HepG2 (cell line): ENCODE data around the gene PDSS2. TPM values are rescaled to one million over a fixed set of nuclear protein-coding genes. Genes with fewer than 3 reads are reported as not detected.

Experiments used
- ATAC-seq: fragments of 200-7000 bp; cut with Tn5 transposase; 3 replicates; pipeline ENCODE4 v1.9.1; 2020; ENCODE audit warnings: mild to moderate bottlenecking, moderate library complexity
- BruUV-seq: library from RNA; stranded (reverse); fragments of 400-500 nt; replicated peaks from 2 replicates; lab custom pipeline; 2021; lab: Mats Ljungman, UMichigan
- CTCF ChIA-PET: fragments of 300-600 bp; formaldehyde crosslinking; extraction: SDS; loops from one replicate; lab custom pipeline; 2021; ENCODE audit warnings: low total read pairs, inconsistent platforms, low intra/inter-chr PET ratio; lab: Yijun Ruan, JAX
- POLR2A ChIA-PET: fragments of 350-600 bp; sonication (Branson Sonifier 250); formaldehyde crosslinking; loops from one replicate; lab custom pipeline; 2020; ENCODE audit warnings: antibody characterized with exemption, inconsistent platforms; lab: Yijun Ruan, JAX
- DNase-seq: peaks from one replicate; pipeline ENCODE4 v3.0.0-alpha.2; 2015; ENCODE audit warnings: low spot score
- FAIRE-seq: peaks from 3 replicates; lab custom pipeline; 2011; peaks lifted over from hg19 to GRCh38; lab: Jason Lieb, UNC
- H2AFZ ChIP-seq: one replicate; pipeline ENCODE4 v1.6.1; 2011; ENCODE audit warnings: low read length, inconsistent platforms
- H3K27ac ChIP-seq: fragments of 300-600 bp; 3 replicates; pipeline ENCODE4 v1.8.0; 2011; ENCODE audit warnings: mixed run types, mild to moderate bottlenecking, mixed read lengths, low read length, inconsistent platforms; ENCODE audit not compliant: insufficient read depth; ENCODE audit errors: extremely low read length
- H3K27me3 ChIP-seq, 2 experiments: fragments of 200-600 bp in 1 of 2; 2 replicates in 1 of 2; 3 replicates in 1 of 2; pipeline versions ENCODE4 v1.6.0 to v1.8.0; 2011; ENCODE audit warnings: low read length in 2 of 2, mild to moderate bottlenecking in 2 of 2, moderate library complexity in 2 of 2, inconsistent platforms in 1 of 2; ENCODE audit not compliant: insufficient read depth in 2 of 2, control insufficient read depth in 1 of 2
- H3K36me3 ChIP-seq, 2 experiments: fragments of 200-600 bp in 1 of 2; replicated peaks in 1 of 2; 2 replicates in 1 of 2; 3 replicates in 1 of 2; pipeline versions ENCODE4 v1.5.1 to v1.8.0; 2011; ENCODE audit warnings: low read length in 2 of 2, inconsistent platforms in 1 of 2; ENCODE audit not compliant: insufficient read depth in 2 of 2, control insufficient read depth in 1 of 2
- H3K4me1 ChIP-seq: 2 replicates; pipeline ENCODE4 v1.5.1; 2012; ENCODE audit warnings: low read length, inconsistent platforms; ENCODE audit not compliant: insufficient read depth
- H3K4me2 ChIP-seq: 2 replicates; pipeline ENCODE4 v1.6.0; 2011; ENCODE audit warnings: low read depth, low read length, inconsistent platforms
- H3K4me3 ChIP-seq, 3 experiments: fragments of 200-600 bp in 1 of 3; sonication (generic), shearing (Covaris generic) in 1 of 3; replicated peaks in 1 of 3; 2 replicates each; pipeline ENCODE4 v1.5.1; 2011 to 2016; ENCODE audit warnings: low read length in 3 of 3, inconsistent platforms in 2 of 3, low read depth in 2 of 3, mild to moderate bottlenecking in 2 of 3, control low read depth in 1 of 3, mixed read lengths in 1 of 3; ENCODE audit not compliant: insufficient read depth in 1 of 3
- H3K79me2 ChIP-seq: one replicate; pipeline ENCODE4 v1.6.1; 2011; ENCODE audit warnings: low read length, inconsistent platforms; ENCODE audit not compliant: insufficient read depth
- H3K9ac ChIP-seq: 2 replicates; pipeline ENCODE4 v1.6.0; 2011; ENCODE audit warnings: mild to moderate bottlenecking, low read depth, low read length, inconsistent platforms; ENCODE audit not compliant: insufficient read depth
- H3K9me3 ChIP-seq: 2 replicates; pipeline ENCODE4 v1.5.1; 2012; ENCODE audit warnings: mild to moderate bottlenecking, low read length
- H4K20me1 ChIP-seq: 2 replicates; pipeline ENCODE4 v1.6.0; 2011; ENCODE audit warnings: inconsistent platforms, mild to moderate bottlenecking, low read length, moderate library complexity; ENCODE audit not compliant: insufficient read depth
- CC2D1A ChIP-seq: sonication (generic); formaldehyde crosslinking; IDR thresholded peaks from 2 replicates; pipeline ENCODE4 v1.8.1; 2023; ENCODE audit warnings: mild to moderate bottlenecking, missing genetic modification reagents
- NFYC ChIP-seq: IDR thresholded peaks from 2 replicates; pipeline ENCODE4 v1.6.1; 2016; ENCODE audit warnings: missing genetic modification reagents, missing compliant biosample characterization
- RXRA ChIP-seq: sonication (generic); formaldehyde crosslinking; IDR thresholded peaks from 2 replicates; pipeline ENCODE4 v1.5.1; 2020; ENCODE audit warnings: missing genetic modification reagents
- SP140L ChIP-seq: sonication (generic); formaldehyde crosslinking; IDR thresholded peaks from 2 replicates; pipeline ENCODE4 v1.4.0; 2020; ENCODE audit warnings: missing genetic modification reagents, borderline replicate concordance
- ZBTB20 ChIP-seq: sonication (generic); formaldehyde crosslinking; IDR thresholded peaks from 2 replicates; pipeline ENCODE4 v1.8.1; 2023; ENCODE audit warnings: missing genetic modification reagents, low read depth, mild to moderate bottlenecking, borderline replicate concordance
- ZFAT ChIP-seq: sonication (generic); formaldehyde crosslinking; conservative IDR thresholded peaks from 2 replicates; pipeline ENCODE4 v1.8.1; 2023; ENCODE audit warnings: missing genetic modification reagents, inconsistent platforms
- ZFYVE20 ChIP-seq: sonication (generic); formaldehyde crosslinking; IDR thresholded peaks from 2 replicates; pipeline ENCODE4 v1.8.0; 2023; ENCODE audit warnings: low read depth, mild to moderate bottlenecking, moderate library complexity, missing genetic modification reagents, borderline replicate concordance
- ZNF224 ChIP-seq: sonication (generic); formaldehyde crosslinking; IDR thresholded peaks from 2 replicates; pipeline ENCODE4 v1.5.0; 2020; ENCODE audit warnings: mild to moderate bottlenecking, missing genetic modification reagents
- ZNF737 ChIP-seq: sonication (generic); formaldehyde crosslinking; IDR thresholded peaks from 2 replicates; pipeline ENCODE4 v1.5.0; 2020; ENCODE audit warnings: missing genetic modification reagents, mild to moderate bottlenecking, borderline replicate concordance
- WGBS: methylation state at CpG from one replicate; pipeline ENCODE4 v1.1.6; 2017; ENCODE audit warnings: low lambda C conversion rate; 5-methylcytosine and 5-hydroxymethylcytosine counted together
- in situ Hi-C: cut with HindIII; loops from 2 replicates; pipeline ENCODE4 v1.10.0; 2017; ENCODE audit warnings: low pct_unique_long_range_greater_than_20kb; ENCODE audit not compliant: extremely low pct_ligation_motif_present
- intact Hi-C: fragments of 100-400 bp; cut with micrococcal nuclease; formaldehyde crosslinking; loops from one replicate; pipeline ENCODE4 v1.10.0; 2022; ENCODE audit not compliant: unreplicated experiment
- polyA plus RNA-seq, 8 experiments: library from polyadenylated mRNA; depleted of rRNA in 3 of 8; stranded (reverse) in 7 of 8; unstranded in 1 of 8; fragments of >200 nt; fragmentation: Illumina TruSeq in 4 of 8; extraction: Trizol in 4 of 8; gene quantifications; 2 replicates each; pipeline versions ENCODE4 v1.2.1 to v1.2.3, GENCODE V29; 2011 to 2016; ENCODE audit warnings: low read depth in 4 of 8, missing spikeins in 1 of 8, mixed read lengths in 1 of 8; ENCODE audit not compliant: insufficient read depth in 1 of 8
- total RNA-seq, 5 experiments: library from RNA; depleted of rRNA; stranded (reverse); fragments of >200 nt; fragmentation: Illumina TruSeq; extraction: Trizol; gene quantifications; 2 replicates each; pipeline ENCODE4 v1.2.3, GENCODE V29; 2016; ENCODE audit warnings: low read depth in 1 of 5
- TF ChIP-seq, protein P1 (sequence below): IDR thresholded peaks from 2 replicates; pipeline ENCODE4 v1.6.1; 2016

Gene PDSS2
- total and polyA plus RNA-seq, 2 of the 13 experiments (the other 11 are each of a cell fraction or from before 2014, with no cell fraction given), result 16.2 to 17.0 TPM

- DNase-seq, result no peak
- no peak overlapping the region for H2AFZ ChIP-seq
- intact Hi-C loops, result no loop called here
- WGBS, result 42% methylated on average over 5 of the region's 5 CpGs
- no TSS peak for BruUV-seq
- TF ChIP-seq NFYC (CRISPR knock-in tag), result no peak
- no peak for TF ChIP-seq ZNF737
- no peak for TF ChIP-seq RXRA
- TF ChIP-seq ZFAT (CRISPR knock-in tag), result no peak
- no peak for TF ChIP-seq CC2D1A (CRISPR knock-in tag)
- TF ChIP-seq, protein P1, sequence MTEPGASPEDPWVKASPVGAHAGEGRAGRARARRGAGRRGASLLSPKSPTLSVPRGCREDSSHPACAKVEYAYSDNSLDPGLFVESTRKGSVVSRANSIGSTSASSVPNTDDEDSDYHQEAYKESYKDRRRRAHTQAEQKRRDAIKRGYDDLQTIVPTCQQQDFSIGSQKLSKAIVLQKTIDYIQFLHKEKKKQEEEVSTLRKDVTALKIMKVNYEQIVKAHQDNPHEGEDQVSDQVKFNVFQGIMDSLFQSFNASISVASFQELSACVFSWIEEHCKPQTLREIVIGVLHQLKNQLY (CRISPR knock-in tag), result no peak
- TF ChIP-seq SP140L (CRISPR knock-in tag), result no peak
- TF ChIP-seq ZNF224 (CRISPR knock-in tag), result no peak
- TF ChIP-seq ZFYVE20 (CRISPR knock-in tag), result no peak
- no peak for TF ChIP-seq ZBTB20 (CRISPR knock-in tag)
- TF ChIP-seq, all 625 proteins: peak for 0
- ChIA-PET POLR2A (interaction anchor here (0.8 kb wide), 1 partner anchor 10 kb away, joined by 3 read pairs; no protein-coding TSS in a partner anchor), CTCF (no interaction called here)
- Histone ChIP-seq H3K79me2 (no peaks in the 10 kb centered on the region), H3K9me3 (no peaks in the 10 kb centered on the region), H3K4me3 (no peak overlapping the region), H3K27ac (no peak overlapping the region), H3K4me1 (peaks cover 28% of the 10 kb centered on the region), H4K20me1 (no peaks in the 10 kb centered on the region), H3K27me3 (no peaks in the 10 kb centered on the region), H3K4me2 (no peak overlapping the region), H3K9ac (no peak overlapping the region), H3K36me3 (no peaks in the 10 kb centered on the region)
- no peak for FAIRE-seq
- in situ Hi-C loops, result no loop called here
- peak; percentile 35; the same call in 2 of the 3 replicates for ATAC-seq
Observed at GRCh38 chr6:107125771-107126170, 333.6 kb downstream of the PDSS2 start.
